ENCODE measurements around the gene TMIE. TPM values are rescaled to one million over a fixed set of nuclear protein-coding genes. Genes with fewer than 3 reads are reported as not detected.
A peak's percentile ranks its signal among the peaks of the same experiment; 100 is the strongest.
"Not testable (repeated sequence)": the region's sequence is repeated elsewhere in the genome, so short reads cannot be mapped to it uniquely, and the experiment has no call there.

TMIE gene
- total RNA-seq, 2 donors from 2014 or later, result 0.44 to 0.91 TPM

DNA sequence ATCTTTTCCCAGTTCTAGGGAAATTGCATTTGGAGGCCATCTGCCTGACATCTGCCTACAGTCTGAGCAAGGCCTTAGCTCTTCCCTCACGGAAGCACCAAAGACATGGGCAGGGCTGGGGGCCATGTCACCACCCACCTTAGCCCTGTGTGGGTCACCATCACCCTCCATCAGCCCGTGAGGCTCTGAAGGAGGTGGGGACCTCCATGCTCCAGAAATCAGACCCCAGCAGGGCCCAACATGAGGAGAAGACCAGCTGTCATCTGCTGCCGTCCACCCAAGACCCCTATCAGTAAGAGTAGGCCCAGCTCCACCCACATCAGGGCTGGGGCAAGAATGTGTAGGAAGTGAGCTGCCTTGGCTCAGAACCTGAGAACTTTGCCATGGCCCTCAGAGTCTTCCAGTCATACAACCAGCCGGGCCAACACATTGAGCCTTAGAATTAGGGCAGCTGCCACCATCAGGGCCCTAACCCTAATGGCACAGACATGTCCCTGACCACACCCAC is 1.9 kb downstream of the TMIE start:
- intact Hi-C loops (cut with DNase I), result loop anchor here (5.0 to 10.0 kb wide), 3 partner anchors 142 to 302 kb away; no protein-coding TSS in a partner anchor
- peak; percentile 8 for DNase-seq
- no peak for ATAC-seq

DNA sequence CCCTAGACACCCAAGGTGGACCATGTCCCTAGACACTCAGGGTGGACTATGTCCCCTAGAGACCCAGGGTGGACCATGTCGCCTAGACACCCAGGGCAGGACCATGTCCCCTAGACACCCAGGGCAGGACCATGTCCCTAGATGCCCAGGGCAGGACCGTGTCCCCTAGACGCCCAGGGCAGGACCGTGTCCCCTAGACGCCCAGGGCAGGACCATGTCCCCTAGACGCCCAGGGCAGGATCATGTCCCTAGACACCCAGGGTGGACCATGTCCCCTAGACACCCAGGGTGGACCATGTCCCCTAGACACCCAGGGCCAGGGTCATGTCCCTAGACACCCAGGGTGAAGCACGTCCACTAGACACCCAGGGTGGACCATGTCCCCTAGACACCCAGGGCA is 3.2 kb downstream of the TMIE start:
- ATAC-seq, DNase-seq: not testable (repeated sequence)
- intact Hi-C loops (cut with DNase I), result loop anchor here (2.0 to 10.0 kb wide), 4 partner anchors 140 to 300 kb away; no protein-coding TSS in a partner anchor

DNA sequence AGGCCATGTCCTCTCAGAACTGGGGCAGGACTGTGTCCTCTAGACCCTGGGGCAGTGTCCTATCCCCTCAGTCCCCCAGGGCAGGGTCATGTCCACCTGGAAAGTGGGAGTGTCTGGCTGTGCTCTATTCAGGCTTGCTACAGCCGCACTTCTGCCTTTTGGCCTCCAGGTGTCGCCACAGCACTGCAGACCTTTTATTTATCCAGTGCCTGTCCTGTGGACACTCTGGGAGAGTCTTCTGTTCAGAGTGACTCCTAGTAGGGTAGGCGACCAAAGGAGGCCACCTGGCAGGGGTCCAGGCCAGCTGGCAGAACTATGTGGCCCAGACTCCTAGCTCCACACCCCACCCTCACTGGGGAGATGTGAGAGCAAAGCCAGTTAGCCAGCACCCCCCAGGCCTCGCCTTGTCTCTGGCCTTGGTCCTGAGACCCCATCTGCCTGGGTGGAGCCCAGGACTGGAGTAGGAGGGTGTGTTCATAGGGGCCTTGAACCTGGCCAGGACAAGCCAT is 3.9 kb downstream of the TMIE start:
- DNase-seq, result peak; percentile 75
- intact Hi-C loops (cut with DNase I), result loop anchor here (2.0 to 10.0 kb wide), 4 partner anchors 140 to 300 kb away; no protein-coding TSS in a partner anchor
- ATAC-seq, result peak; percentile 80 to 82

- ATAC-seq (no peak), DNase-seq (no peak)
- intact Hi-C loops (cut with DNase I), result loop anchor here (2.0 to 10.0 kb wide), 4 partner anchors 139 to 299 kb away; no protein-coding TSS in a partner anchor
Measured at GRCh38 chr3:46705751-46706552, 4.8 kb downstream of the TMIE start.

- intact Hi-C loops (cut with DNase I), result loop anchor here (5.0 to 10.0 kb wide), 3 partner anchors 138 to 298 kb away; no protein-coding TSS in a partner anchor
- no peak for ATAC-seq
- DNase-seq, result no peak
Measured at GRCh38 chr3:46706771-46707582, 5.8 kb downstream of the TMIE start.

DNA sequence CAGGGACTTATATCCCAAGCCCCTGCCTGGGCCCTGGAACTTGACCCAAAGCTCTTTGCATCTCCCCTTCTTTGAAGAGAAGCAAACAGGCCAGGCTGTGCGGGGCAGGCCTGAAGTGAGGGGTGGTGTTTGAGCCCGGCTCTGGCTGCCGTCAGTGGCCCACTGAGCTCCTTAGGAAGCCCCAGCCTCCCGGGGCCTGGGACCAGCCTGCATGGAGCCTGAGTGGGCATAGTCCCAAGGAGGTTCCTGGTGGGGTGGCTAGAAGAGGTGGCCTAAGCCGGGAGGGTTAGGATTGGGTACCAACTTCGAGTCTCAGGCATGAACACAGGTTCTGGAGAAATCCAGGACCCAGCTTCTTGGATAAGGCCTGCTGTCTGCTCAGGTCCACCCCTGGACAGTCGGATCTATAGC is 6.4 kb downstream of the TMIE start:
- ATAC-seq (no peak), DNase-seq (no peak)
- intact Hi-C loops (cut with DNase I), result loop anchor here (5.0 to 10.0 kb wide), 3 partner anchors 137 to 297 kb away; no protein-coding TSS in a partner anchor

GRCh38 chr3:46708401-46709156 is 7.4 kb downstream of the TMIE start:
- ATAC-seq, result no peak

DNA sequence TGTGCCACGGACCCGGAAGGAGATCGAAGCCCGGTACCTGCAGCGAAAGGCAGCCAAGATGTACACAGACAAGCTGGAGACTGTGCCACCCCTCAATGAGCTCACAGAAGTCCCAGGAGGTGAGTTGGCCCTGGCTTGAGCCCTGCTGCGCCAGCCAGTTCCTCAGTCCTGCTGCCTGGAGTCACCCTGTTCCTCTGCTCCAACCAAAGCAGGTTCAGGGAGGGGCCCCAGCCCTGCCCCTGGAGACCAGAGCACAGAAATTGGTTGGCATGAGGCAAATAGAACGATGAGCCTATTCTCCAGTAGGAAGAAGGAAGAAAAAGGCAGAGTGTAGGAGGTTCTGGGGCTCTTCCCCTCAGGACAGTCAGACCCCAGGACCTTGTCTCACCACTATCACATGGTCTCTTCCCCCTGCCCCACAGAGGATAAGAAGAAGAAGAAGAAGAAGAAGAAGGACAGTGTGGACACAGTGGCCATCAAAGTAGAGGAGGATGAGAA is 8.0 kb downstream of the TMIE start:
- no peak for DNase-seq
- intact Hi-C loops (cut with DNase I), result loop anchor here (5.0 to 10.0 kb wide), 3 partner anchors 136 to 296 kb away; no protein-coding TSS in a partner anchor
- no peak for ATAC-seq

More at GRCh38 chr3:46708401-46709156, 7.4 kb downstream of the TMIE start:
- intact Hi-C loops (cut with DNase I), result loop anchor here (5.0 to 10.0 kb wide), 3 partner anchors 136 to 296 kb away; no protein-coding TSS in a partner anchor
- DNase-seq, result no peak

DNA sequence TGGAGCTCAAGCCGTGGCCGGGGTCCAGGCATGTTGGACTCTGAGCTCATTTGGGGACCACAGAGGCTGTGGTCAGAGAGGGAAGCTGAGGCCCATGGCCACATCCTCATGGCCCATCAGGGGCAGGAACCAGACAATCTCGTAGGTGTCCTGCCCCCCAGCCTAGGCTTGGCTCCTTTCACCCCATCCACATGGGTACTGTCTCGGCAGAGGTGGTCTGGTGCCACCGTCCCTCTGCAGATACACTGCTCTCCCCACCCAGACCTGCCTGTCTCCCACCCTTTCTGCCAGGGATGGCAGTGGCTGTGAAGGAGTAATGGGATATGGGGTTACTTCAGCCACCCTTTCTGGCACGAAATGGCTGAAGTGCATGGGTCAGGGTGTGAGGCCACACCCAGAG is 8.5 kb downstream of the TMIE start:
- DNase-seq, result no peak
- intact Hi-C loops (cut with DNase I), result loop anchor here (5.0 to 10.0 kb wide), 3 partner anchors 135 to 295 kb away; no protein-coding TSS in a partner anchor
- ATAC-seq, result no peak

- DNase-seq, result no peak
- intact Hi-C loops (cut with DNase I), result no loop called here
Measured at GRCh38 chr3:46710229-46710628, 9.0 kb downstream of the TMIE start.

GRCh38 chr3:46710671-46711295 is 9.6 kb downstream of the TMIE start:
- DNase-seq (no peak), ATAC-seq (no peak)
- intact Hi-C loops (cut with DNase I), result no loop called here

More at GRCh38 chr3:46710229-46710628, 9.0 kb downstream of the TMIE start:
- ATAC-seq, result no peak

- ATAC-seq (no peak), DNase-seq (no peak)
- intact Hi-C loops (cut with DNase I), result no loop called here
Measured at GRCh38 chr3:46711305-46711704, 10.1 kb downstream of the TMIE start.

DNA sequence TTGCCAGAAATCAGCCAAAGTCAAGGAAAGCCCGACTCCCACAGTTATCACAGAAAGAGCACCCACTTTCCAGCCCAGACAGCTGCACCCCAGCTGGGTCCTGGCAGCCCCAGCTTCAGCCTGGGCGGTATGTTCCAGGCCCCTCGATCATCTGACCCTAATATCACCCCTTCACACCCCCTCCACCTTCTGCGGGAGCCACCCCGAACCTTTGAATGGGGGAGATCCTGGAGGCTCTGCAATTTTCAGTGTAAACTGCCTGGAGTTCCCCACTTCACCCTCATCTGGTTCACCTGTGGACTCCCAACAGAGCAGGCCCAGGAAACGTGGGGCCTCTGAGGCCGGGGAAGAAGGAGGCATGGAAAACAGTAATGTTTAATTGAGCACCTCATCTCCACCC is 10.6 kb downstream of the TMIE start:
- ATAC-seq (no peak), DNase-seq (no peak)
- intact Hi-C loops (cut with DNase I), result no loop called here

DNA sequence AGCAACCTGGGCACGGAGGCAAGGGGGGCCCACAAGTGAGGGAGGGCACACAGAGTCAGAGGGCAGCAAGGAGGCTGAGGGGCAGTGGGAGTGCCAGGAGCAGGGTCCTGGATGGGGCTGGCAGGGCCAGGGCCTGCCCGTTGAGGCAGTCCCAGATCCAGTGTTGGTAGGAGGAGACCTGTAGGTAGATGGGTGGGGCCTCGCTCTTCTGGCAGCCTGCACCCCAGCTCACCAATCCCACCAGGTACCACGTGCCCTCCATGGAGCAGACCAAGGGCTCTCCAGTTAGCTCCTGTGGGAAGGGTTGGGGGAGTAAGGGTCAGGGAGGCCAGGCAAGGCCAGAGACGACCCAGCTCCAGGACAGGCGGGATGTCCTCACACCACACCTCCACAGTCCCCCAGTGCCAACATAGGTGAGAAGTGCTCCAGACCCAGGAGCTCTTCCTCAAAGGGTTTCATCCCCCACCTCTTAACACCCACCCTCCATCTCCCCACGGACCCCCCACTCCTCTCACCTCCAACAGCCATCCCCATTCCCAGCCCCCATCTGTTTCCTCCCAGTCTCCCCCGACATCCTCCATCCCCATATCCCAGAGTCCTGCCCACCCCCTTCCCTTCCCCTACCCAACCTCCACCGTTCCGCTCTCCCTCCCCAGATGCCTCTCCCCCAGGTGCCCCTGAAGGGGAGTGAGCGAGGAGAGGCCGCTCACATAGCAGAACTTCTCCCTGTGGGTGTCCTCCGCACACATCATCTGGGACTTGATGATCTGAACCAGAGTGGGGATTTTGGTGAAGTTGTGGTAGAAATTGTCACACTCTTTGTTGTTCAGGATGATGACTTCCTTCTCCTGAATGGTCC is 11.2 kb downstream of the TMIE start:
- ATAC-seq (no peak), DNase-seq (no peak)
- intact Hi-C loops (cut with DNase I), result no loop called here

DNA sequence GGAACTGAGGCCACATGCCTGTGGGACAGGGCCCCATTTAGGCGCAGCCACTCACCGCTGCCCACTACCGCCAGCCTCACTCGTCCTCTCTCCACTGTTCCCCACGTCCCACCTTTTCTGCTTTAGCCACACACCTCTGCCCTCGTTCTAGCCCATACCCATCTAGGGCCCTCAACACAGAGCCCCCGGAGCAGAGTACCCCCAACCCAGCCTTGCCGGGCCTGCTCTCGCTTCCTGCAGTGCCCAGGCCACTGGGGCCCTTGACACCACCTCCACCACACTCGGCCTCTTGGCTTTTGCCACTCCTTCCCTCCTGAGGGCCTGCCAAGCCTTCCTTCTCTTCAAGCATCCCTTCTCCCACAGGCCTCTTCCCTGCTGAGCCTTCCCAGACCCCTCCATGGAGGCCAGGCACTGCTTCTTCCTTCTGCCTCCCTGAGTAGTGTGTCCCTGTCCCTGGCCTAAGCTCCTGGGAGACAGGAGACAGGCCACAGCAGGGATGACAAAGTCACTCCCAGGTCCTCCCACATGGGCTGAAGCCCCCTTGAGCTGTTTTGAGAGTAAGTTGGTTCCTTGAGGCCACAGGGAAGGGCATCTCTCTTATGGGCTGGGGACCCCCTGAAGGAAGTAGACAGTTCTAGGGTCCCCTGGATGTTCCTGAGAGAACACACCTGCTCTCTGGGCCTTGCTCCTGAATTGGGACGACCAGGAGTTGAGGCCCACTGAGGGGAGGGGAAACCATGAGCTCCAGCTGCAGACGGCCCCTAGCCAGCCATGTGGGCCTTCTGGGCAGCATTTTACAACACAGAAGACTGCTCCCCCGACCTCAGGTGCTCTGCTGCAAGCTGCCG is 12.1 kb downstream of the TMIE start:
- ATAC-seq, result no peak
- no peak for DNase-seq
- intact Hi-C loops (cut with DNase I), result no loop called here
